GM15510 (cell line): ENCODE data around the gene GNAL.

ENCODE experiments used
- POLR2A ChIP-seq: IDR thresholded peaks from 3 replicates; pipeline ENCODE4 v1.6.1; 2011; ENCODE audit warnings: borderline replicate concordance; ENCODE audit not compliant: insufficient read length; ENCODE audit errors: extremely low read depth

The GNAL gene

GRCh38 chr18:11767935-11768334, 78.9 kb downstream of the GNAL start:
- no peak for TF ChIP-seq POLR2A

GRCh38 chr18:11775436-11776174, 86.5 kb downstream of the GNAL start:
- no peak for TF ChIP-seq POLR2A

DNA sequence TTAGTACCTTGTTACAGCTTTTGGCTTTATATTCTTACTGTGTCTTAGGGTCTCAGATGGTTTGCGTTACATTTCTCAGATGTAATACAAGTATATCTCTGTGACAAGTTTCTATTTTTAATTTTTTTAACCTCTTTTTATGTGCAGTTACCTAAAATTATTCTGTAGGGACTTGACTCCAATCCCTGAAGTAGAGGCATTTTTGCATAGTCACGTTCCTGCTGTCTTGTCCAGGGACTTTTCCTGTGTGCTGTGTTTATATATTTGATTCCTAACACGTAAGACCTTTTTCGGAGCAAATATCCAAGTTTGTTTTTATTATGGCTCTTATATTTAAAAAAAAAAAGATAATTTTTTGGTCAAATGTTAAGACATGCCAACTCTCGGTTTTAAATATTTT, 91.0 kb downstream of the GNAL start:
- TF ChIP-seq POLR2A, result no peak

DNA sequence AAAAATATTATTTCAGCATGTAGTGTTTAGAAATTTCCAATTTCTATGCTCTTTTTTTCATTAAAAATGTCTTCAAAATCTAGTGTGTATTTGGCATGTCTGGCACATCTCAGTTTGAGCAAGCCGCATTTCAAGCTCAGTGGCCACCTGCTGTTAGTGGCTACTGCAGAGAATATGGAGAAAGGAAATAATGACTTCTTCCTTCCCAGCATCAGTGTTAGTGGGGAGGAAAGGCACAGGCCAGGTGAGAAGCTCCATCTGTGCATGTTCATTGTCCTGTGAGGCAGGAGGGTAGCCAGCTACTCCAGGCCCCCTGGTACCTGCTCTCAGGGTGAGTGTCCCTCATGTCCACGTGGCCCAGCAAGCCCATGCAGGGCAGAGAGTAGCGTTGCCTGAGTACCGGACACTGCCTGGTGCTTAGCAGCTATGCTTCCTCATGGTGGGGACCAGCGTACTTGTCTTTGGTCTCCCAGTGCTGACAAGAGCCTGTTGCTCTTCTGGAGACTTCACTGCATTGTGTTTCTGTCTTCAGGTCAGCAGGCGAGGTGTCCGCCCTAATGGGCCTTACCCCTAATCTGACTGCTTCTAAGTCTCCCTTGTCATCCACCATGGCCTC, 94.8 kb downstream of the GNAL start:
- no peak for TF ChIP-seq POLR2A

DNA sequence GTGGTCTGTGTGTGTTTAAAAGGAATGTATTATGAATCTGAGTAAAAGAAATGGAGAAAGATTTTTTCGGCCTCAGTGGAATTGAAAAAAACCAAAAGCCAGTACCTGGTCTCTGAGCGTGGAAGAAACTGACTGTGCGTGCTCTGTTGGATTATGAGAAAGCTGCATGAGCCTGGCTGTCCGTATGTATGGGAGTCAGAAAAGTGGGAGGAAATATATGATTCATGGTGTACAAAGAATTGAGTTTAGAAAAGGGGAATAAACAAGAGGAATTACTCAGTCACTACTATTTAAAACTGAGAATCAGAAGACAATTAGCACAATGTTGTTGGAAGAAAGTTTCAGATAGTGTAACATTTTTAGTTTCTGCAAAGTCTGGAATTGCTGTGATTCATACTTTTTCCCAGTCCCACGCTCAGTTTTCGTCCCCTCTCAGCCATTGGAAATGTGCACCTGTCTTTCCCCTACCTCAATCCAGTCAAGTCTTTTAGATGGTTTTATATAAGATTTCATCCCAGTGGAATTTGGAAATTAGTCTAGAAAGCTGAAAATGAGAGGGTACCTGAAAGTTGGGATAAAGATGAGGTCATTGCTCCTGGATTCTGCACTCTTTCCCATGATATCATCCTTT, 95.7 kb downstream of the GNAL start:
- no peak for TF ChIP-seq POLR2A

DNA sequence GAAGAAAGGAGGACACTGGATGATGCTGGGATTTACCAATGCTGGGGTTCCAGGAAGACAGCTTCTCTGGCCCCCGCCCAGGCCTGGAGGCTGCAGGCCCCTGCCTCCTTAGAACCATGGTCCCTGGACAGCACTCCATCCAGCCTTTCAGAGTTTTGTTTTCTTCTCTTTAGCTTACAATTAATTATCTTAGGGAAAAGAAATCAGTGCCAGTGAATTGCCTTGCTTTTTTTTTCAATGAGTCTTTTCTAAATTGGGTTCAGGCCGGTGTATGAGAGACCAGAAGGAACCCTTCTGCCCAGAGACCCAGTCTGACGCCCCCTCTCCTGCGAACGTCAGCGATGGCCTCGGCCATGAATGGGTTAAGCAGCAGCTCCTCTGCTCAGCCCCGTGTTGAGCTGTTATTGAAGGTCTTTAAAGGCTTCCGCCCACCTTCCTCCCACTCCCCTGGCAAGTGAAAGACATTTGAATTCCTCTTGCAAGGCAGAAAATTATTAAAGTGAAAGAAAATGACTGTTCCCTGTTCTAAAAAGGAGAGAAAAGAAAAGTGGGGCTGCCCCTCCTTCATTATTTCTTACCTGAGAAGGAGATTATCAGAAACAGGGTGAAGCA, 96.5 kb downstream of the GNAL start:
- TF ChIP-seq POLR2A, result no peak

- no peak for TF ChIP-seq POLR2A
Measured at GRCh38 chr18:11789716-11790510, 100.8 kb downstream of the GNAL start.

DNA sequence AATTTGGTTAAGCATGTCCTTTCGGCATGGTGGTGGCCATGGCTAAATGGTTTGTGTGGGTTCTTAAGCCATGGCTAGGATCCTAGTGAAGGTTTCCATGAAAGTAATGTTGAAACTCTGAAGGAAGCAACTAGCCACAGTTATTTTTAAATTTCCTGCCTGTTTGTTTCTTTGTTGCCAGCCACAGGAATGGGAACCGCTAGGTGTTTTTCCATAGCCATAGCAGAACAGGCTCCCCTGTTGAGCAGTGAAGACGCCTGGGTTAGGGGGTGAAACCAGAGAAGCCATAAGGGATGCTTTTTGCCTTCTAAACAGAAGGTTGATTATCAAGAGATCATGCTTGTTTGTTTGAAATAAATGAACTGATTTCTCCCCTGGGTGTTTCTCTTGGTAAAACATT, 102.1 kb downstream of the GNAL start:
- TF ChIP-seq POLR2A, result no peak

GRCh38 chr18:11792632-11793031, 103.6 kb downstream of the GNAL start:
- TF ChIP-seq POLR2A, result no peak

DNA sequence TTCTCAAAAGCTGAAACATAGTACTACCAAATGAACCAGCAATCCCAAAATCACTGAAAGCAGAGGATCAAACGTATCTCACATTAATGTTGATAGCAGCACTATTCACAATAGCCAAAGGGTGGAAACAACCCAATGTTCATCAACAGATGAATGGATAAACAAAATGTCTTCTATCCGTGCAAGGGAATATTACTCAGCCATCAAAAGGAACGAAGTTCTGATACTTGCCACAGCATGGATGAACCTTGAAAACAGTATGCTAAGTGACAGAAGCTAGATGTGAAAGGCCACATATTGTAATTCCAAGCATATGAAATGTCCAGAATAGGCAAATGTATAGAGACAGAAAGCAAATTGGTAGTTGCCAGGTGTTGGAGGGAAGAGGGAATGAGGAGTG, 105.1 kb downstream of the GNAL start:
- no peak for TF ChIP-seq POLR2A

- TF ChIP-seq POLR2A, result no peak
Measured at GRCh38 chr18:11795916-11796315, 106.9 kb downstream of the GNAL start.

DNA sequence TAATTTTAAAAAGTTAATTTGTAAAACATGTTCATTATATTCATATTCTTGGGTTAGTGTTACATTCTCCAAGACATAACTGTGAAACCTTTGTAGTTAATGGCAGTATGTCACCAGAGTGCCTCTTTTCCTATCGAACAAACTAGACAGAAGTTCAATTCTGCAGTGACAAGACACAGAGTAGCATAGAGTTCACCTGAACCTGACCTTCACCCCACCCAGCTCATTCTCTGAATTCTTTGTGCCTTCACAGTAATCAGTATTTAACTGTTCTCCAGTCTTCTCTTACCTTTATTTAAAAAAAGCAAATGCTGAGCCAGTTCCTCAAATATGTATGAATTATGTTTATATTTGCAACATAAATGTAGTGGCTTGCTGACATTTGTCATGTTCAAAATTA, 109.2 kb downstream of the GNAL start:
- no peak for TF ChIP-seq POLR2A

GRCh38 chr18:11799066-11799465, 110.0 kb downstream of the GNAL start:
- no peak for TF ChIP-seq POLR2A

GRCh38 chr18:11800566-11801334, 111.7 kb downstream of the GNAL start:
- TF ChIP-seq POLR2A, result no peak
